Measurements from ENCODE around the gene DUSP10.

DUSP10 gene

GRCh38 chr1:221719278-221719597, 22.7 kb downstream of the DUSP10 start:
- ATAC-seq, result no peak; the same call in 2 of the 3 replicates
- no peak for TF ChIP-seq ZNF565 (CRISPR knock-in tag; conservative IDR thresholded peaks at IDR 0.05; ENCODE audit: low read depth)
- TF ChIP-seq CREB5 (CRISPR knock-in tag; IDR thresholded peaks at IDR 0.05; ENCODE audit: low read depth), result no peak
- TF ChIP-seq ISL1 (CRISPR knock-in tag; IDR thresholded peaks at IDR 0.05), result no peak
- no peak for TF ChIP-seq TOX (CRISPR knock-in tag; IDR thresholded peaks at IDR 0.05; ENCODE audit: borderline replicate concordance)
- no peak for TF ChIP-seq ZFP30 (CRISPR knock-in tag; IDR thresholded peaks at IDR 0.05)
- TF ChIP-seq ZFP3 (CRISPR knock-in tag; IDR thresholded peaks at IDR 0.05), result no peak

DNA sequence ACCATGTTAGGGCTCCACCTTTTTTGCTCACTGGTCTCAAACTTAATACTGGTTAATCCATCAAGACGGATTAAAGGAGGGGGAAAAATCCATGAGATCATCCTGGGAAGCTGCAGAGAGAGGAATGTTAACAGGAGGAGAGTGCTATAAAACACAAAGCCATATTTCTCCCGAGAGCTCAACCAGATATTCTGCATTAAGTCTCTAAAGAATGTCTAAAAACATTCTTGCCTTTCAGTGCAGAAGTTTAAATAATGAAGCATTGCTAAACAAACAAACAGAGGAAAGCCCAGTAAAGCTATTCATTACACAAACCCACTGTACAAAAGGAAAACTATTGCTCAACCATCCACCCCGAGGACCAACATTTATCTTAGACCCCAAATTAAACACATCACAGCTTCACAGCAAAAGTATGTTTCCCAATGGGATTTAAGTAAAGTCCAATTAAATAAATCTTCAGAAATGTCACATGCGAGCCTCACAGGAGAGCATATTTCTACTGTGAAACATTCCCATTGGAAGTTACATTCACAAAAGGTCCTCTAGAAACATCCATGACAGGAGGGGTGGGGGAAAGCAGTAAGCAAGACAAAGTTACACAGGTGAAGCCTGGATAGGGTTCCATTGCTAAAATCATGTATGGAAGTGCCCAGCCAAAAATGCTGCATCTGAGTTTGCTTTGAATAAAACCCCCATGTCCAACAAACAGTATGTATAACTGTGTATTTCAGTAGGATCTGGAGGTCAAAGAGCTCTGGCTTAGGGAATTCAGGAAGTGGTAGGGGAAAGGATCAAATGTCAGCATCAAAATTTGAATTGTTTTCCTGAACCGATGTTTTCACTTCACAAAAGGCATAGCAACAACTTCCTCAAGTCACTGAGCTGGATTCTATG, 23.3 kb downstream of the DUSP10 start:
- TF ChIP-seq ESRRG (CRISPR knock-in tag; IDR thresholded peaks at IDR 0.05) (no peak), ISL1 (CRISPR knock-in tag; IDR thresholded peaks at IDR 0.05) (peak; percentile 98), CSDC2 (CRISPR knock-in tag; IDR thresholded peaks at IDR 0.05) (no peak), ARNTL (CRISPR knock-in tag; IDR thresholded peaks at IDR 0.05; ENCODE audit: borderline replicate concordance, low read depth) (no peak), GLIS3 (CRISPR knock-in tag; IDR thresholded peaks at IDR 0.05) (no peak), POU6F1 (CRISPR knock-in tag; IDR thresholded peaks at IDR 0.05; ENCODE audit: borderline replicate concordance, low read depth) (0 out of 2 replicates have a peak, but pooled peaks have one; percentile 74), ZNF565 (CRISPR knock-in tag; conservative IDR thresholded peaks at IDR 0.05; ENCODE audit: low read depth) (no peak), BACH2 (CRISPR knock-in tag; IDR thresholded peaks at IDR 0.05; ENCODE audit: borderline replicate concordance) (no peak), ZFP30 (CRISPR knock-in tag; IDR thresholded peaks at IDR 0.05) (no peak), ZC3H10 (CRISPR knock-in tag; IDR thresholded peaks at IDR 0.05) (peak; percentile 73; the same call in 1 of the 2 replicates), CREB5 (CRISPR knock-in tag; IDR thresholded peaks at IDR 0.05; ENCODE audit: low read depth) (no peak; the same call in 1 of the 2 replicates), PPARA (CRISPR knock-in tag; IDR thresholded peaks at IDR 0.05; ENCODE audit: borderline replicate concordance) (no peak), TCF4 (CRISPR knock-in tag; IDR thresholded peaks at IDR 0.05; ENCODE audit: borderline replicate concordance) (no peak), TOX (CRISPR knock-in tag; IDR thresholded peaks at IDR 0.05; ENCODE audit: borderline replicate concordance) (no peak; the same call in 1 of the 2 replicates), ZNF70 (CRISPR knock-in tag; IDR thresholded peaks at IDR 0.05) (no peak), OSR1 (CRISPR knock-in tag; IDR thresholded peaks at IDR 0.05) (no peak), RARB (CRISPR knock-in tag; IDR thresholded peaks at IDR 0.05) (peak; percentile 38; the same call in 1 of the 2 replicates)
- TF ChIP-seq, protein P1, sequence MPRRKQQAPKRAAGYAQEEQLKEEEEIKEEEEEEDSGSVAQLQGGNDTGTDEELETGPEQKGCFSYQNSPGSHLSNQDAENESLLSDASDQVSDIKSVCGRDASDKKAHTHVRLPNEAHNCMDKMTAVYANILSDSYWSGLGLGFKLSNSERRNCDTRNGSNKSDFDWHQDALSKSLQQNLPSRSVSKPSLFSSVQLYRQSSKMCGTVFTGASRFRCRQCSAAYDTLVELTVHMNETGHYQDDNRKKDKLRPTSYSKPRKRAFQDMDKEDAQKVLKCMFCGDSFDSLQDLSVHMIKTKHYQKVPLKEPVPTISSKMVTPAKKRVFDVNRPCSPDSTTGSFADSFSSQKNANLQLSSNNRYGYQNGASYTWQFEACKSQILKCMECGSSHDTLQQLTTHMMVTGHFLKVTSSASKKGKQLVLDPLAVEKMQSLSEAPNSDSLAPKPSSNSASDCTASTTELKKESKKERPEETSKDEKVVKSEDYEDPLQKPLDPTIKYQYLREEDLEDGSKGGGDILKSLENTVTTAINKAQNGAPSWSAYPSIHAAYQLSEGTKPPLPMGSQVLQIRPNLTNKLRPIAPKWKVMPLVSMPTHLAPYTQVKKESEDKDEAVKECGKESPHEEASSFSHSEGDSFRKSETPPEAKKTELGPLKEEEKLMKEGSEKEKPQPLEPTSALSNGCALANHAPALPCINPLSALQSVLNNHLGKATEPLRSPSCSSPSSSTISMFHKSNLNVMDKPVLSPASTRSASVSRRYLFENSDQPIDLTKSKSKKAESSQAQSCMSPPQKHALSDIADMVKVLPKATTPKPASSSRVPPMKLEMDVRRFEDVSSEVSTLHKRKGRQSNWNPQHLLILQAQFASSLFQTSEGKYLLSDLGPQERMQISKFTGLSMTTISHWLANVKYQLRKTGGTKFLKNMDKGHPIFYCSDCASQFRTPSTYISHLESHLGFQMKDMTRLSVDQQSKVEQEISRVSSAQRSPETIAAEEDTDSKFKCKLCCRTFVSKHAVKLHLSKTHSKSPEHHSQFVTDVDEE (CRISPR knock-in tag; IDR thresholded peaks at IDR 0.05), result no peak
- TF ChIP-seq, protein P2, sequence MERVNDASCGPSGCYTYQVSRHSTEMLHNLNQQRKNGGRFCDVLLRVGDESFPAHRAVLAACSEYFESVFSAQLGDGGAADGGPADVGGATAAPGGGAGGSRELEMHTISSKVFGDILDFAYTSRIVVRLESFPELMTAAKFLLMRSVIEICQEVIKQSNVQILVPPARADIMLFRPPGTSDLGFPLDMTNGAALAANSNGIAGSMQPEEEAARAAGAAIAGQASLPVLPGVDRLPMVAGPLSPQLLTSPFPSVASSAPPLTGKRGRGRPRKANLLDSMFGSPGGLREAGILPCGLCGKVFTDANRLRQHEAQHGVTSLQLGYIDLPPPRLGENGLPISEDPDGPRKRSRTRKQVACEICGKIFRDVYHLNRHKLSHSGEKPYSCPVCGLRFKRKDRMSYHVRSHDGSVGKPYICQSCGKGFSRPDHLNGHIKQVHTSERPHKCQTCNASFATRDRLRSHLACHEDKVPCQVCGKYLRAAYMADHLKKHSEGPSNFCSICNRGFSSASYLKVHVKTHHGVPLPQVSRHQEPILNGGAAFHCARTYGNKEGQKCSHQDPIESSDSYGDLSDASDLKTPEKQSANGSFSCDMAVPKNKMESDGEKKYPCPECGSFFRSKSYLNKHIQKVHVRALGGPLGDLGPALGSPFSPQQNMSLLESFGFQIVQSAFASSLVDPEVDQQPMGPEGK (CRISPR knock-in tag; IDR thresholded peaks at IDR 0.05; ENCODE audit: borderline replicate concordance), result peak; percentile 79
- TF ChIP-seq, protein P3, sequence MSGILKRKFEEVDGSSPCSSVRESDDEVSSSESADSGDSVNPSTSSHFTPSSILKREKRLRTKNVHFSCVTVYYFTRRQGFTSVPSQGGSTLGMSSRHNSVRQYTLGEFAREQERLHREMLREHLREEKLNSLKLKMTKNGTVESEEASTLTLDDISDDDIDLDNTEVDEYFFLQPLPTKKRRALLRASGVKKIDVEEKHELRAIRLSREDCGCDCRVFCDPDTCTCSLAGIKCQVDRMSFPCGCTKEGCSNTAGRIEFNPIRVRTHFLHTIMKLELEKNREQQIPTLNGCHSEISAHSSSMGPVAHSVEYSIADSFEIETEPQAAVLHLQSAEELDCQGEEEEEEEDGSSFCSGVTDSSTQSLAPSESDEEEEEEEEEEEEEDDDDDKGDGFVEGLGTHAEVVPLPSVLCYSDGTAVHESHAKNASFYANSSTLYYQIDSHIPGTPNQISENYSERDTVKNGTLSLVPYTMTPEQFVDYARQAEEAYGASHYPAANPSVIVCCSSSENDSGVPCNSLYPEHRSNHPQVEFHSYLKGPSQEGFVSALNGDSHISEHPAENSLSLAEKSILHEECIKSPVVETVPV (CRISPR knock-in tag; IDR thresholded peaks at IDR 0.05), result 0 out of 2 replicates have a peak, but pooled peaks have one; percentile 14
- peak; percentile 89 for ATAC-seq

Data from SK-N-SH treated with all-trans-retinoic acid at 6 μM for 48 hours (cell line).